ENCODE data around the gene PGAM2. TPM values are rescaled to one million over a fixed set of nuclear protein-coding genes. Genes with fewer than 3 reads are reported as not detected.

Gene PGAM2
- total RNA-seq, 3 donors from 2014 or later, result 0.64 to 0.73 (median 0.66) TPM

DNA sequence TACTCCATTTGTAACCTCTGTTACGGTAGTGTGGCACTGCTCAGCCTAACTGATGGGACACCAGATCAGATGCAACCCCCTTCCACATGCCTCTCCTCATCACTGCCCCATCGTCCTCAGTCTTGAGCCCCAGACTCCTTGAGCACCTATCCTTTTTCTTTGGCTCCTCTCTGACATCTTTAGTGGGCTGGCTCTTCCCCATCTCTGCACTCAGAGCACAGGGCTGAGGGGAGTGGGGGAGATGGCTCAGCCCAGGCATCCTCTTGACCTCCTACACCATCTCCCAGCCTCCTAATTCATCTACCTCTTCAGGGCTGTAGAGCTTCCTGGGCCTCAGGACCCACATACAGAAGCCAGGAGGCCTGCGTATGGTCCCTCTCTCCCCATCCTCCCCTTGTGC lies 18.4 kb upstream of the PGAM2 start:
- Histone ChIP-seq H3K9me3 (no peaks in the 10 kb centered on the region), H3K36me3 (no peaks in the 10 kb centered on the region), H3K4me3 (no peak overlapping the region), H3K27me3 (no peaks in the 10 kb centered on the region), H3K4me1 (no peaks in the 10 kb centered on the region), H3K27ac (peak overlapping the region in 1 of 2 donors; percentile 52)
- intact Hi-C loops (cut with DNase I; ENCODE audit: low total_unique reads), result no loop called here
- DNase-seq (ENCODE audit: low spot score in 2 of 2), result no peak
- TF ChIP-seq, protein P1, sequence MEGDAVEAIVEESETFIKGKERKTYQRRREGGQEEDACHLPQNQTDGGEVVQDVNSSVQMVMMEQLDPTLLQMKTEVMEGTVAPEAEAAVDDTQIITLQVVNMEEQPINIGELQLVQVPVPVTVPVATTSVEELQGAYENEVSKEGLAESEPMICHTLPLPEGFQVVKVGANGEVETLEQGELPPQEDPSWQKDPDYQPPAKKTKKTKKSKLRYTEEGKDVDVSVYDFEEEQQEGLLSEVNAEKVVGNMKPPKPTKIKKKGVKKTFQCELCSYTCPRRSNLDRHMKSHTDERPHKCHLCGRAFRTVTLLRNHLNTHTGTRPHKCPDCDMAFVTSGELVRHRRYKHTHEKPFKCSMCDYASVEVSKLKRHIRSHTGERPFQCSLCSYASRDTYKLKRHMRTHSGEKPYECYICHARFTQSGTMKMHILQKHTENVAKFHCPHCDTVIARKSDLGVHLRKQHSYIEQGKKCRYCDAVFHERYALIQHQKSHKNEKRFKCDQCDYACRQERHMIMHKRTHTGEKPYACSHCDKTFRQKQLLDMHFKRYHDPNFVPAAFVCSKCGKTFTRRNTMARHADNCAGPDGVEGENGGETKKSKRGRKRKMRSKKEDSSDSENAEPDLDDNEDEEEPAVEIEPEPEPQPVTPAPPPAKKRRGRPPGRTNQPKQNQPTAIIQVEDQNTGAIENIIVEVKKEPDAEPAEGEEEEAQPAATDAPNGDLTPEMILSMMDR (IDR thresholded peaks at IDR 0.05), result no peak
- TF ChIP-seq POLR2A (IDR thresholded peaks at IDR 0.05), result no peak
- no peak for TF ChIP-seq POLR2AphosphoS5 (IDR thresholded peaks at IDR 0.05)

- peak; percentile 97 to 99 for DNase-seq (ENCODE audit: low spot score in 2 of 2)
- peak overlapping the region; percentile 84 to 91 for H3K27ac ChIP-seq
- H3K9me3 ChIP-seq, result no peaks in the 10 kb centered on the region
- H3K27me3 ChIP-seq, result no peaks in the 10 kb centered on the region
- intact Hi-C loops (cut with DNase I; ENCODE audit: low total_unique reads), result no loop called here
- no peaks in the 10 kb centered on the region for H3K4me1 ChIP-seq
- no peaks in the 10 kb centered on the region for H3K36me3 ChIP-seq
- H3K4me3 ChIP-seq, result peak overlapping the region; percentile 64 to 96 (median 74)
- TF ChIP-seq, protein P1 (IDR thresholded peaks at IDR 0.05), result no peak
- TF ChIP-seq POLR2A (IDR thresholded peaks at IDR 0.05), result peak; percentile 28
- peak in 2 of 3 donors; percentile 44 to 76 for TF ChIP-seq POLR2AphosphoS5 (IDR thresholded peaks at IDR 0.05)
Measured at GRCh38 chr7:44082541-44083207, 17.3 kb upstream of the PGAM2 start.

- intact Hi-C loops (cut with DNase I; ENCODE audit: low total_unique reads), result no loop called here
- DNase-seq (ENCODE audit: low spot score in 2 of 2), result no peak
- Histone ChIP-seq H3K36me3 (no peaks in the 10 kb centered on the region), H3K27ac (peak overlapping the region; percentile 84 to 91), H3K4me3 (peak overlapping the region; percentile 64 to 96 (median 74)), H3K27me3 (no peaks in the 10 kb centered on the region), H3K4me1 (no peaks in the 10 kb centered on the region), H3K9me3 (no peaks in the 10 kb centered on the region)
- TF ChIP-seq, protein P1 (IDR thresholded peaks at IDR 0.05), result no peak
- TF ChIP-seq POLR2AphosphoS5 (IDR thresholded peaks at IDR 0.05), result no peak
Measured at GRCh38 chr7:44081266-44081748, 15.9 kb upstream of the PGAM2 start.

GRCh38 chr7:44080686-44081265 lies 15.4 kb upstream of the PGAM2 start:
- Histone ChIP-seq H3K27ac (peak overlapping the region; percentile 55 to 84), H3K27me3 (no peaks in the 10 kb centered on the region), H3K4me1 (no peaks in the 10 kb centered on the region), H3K9me3 (no peaks in the 10 kb centered on the region), H3K36me3 (no peaks in the 10 kb centered on the region), H3K4me3 (peak overlapping the region in 1 of 3 donors; percentile 96)
- intact Hi-C loops (cut with DNase I; ENCODE audit: low total_unique reads), result no loop called here
- no peak for TF ChIP-seq POLR2AphosphoS5 (IDR thresholded peaks at IDR 0.05)
- TF ChIP-seq, protein P1 (IDR thresholded peaks at IDR 0.05), result no peak
- TF ChIP-seq POLR2A (IDR thresholded peaks at IDR 0.05), result no peak
- no peak for DNase-seq (ENCODE audit: low spot score in 2 of 2)

DNA sequence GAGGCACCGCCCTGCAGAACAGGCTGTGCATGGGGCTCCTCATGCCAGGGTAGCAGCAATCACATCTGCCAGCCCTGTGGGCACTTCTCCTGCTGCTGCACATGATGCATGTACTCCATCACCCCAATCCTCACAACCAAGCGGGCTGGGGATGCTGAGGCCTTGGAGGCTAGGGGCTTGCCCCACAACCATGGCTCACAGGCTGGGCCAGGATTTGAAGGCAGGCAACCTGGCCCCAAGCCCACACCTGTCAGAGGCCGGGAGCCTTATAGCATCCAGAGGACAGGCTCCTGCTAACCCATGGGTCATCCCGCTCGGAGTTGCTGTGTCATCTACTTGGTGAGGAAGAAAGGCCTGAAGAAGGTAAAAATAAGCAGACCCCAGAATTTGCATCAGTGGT lies 14.8 kb upstream of the PGAM2 start:
- Histone ChIP-seq H3K27ac (no peak overlapping the region), H3K27me3 (no peaks in the 10 kb centered on the region), H3K9me3 (no peaks in the 10 kb centered on the region), H3K4me3 (no peak overlapping the region), H3K36me3 (no peaks in the 10 kb centered on the region), H3K4me1 (no peaks in the 10 kb centered on the region)
- TF ChIP-seq POLR2AphosphoS5 (IDR thresholded peaks at IDR 0.05) (no peak), POLR2A (IDR thresholded peaks at IDR 0.05) (no peak)
- TF ChIP-seq, protein P1 (IDR thresholded peaks at IDR 0.05), result no peak
- intact Hi-C loops (cut with DNase I; ENCODE audit: low total_unique reads), result no loop called here
- DNase-seq (ENCODE audit: low spot score in 2 of 2), result no peak

Measured in breast epithelium (tissue), 4 donors.